H9 (cell line): Measurements from ENCODE around the gene EPAS1. TPM values are rescaled to one million over a fixed set of nuclear protein-coding genes. Genes with fewer than 3 reads are reported as not detected.

Experiments used
- DNase-seq: peaks from one replicate; pipeline ENCODE4 v3.0.0-alpha.2; 2017
- H2AFZ ChIP-seq: one replicate; pipeline ENCODE4 v1.6.1; 2013; ENCODE audit warnings: mild to moderate bottlenecking, low read length, control low read depth, moderate library complexity
- H2AK5ac ChIP-seq: 2 replicates; pipeline ENCODE4 v1.6.1; 2013; ENCODE audit warnings: low read length, control low read depth, mixed read lengths; ENCODE audit not compliant: insufficient read length
- H2BK120ac ChIP-seq: one replicate; pipeline ENCODE4 v1.6.1; 2013; ENCODE audit warnings: low read depth, mild to moderate bottlenecking, low read length, control low read depth, inconsistent platforms; ENCODE audit not compliant: poor library complexity, severe bottlenecking
- H2BK12ac ChIP-seq: 2 replicates; pipeline ENCODE4 v1.6.1; 2013; ENCODE audit warnings: low read length, control low read depth, mixed read lengths, low read depth; ENCODE audit not compliant: insufficient read length
- H2BK15ac ChIP-seq: 2 replicates; pipeline ENCODE4 v1.6.1; 2013; ENCODE audit warnings: low read depth, low read length, control low read depth
- H2BK20ac ChIP-seq: one replicate; pipeline ENCODE4 v1.6.1; 2013; ENCODE audit warnings: low read depth, mild to moderate bottlenecking, low read length, control low read depth, inconsistent platforms; ENCODE audit not compliant: poor library complexity, severe bottlenecking
- H2BK5ac ChIP-seq: 2 replicates; pipeline ENCODE4 v1.6.1; 2013; ENCODE audit warnings: low read length, control low read depth, mixed read lengths; ENCODE audit not compliant: insufficient read length
- H3K14ac ChIP-seq: 2 replicates; pipeline ENCODE4 v1.6.1; 2013; ENCODE audit warnings: low read length, control low read depth; ENCODE audit not compliant: insufficient read depth
- H3K18ac ChIP-seq: 2 replicates; pipeline ENCODE4 v1.6.1; 2013; ENCODE audit warnings: low read depth, mild to moderate bottlenecking, mixed read lengths, low read length, control low read depth; ENCODE audit not compliant: insufficient read length
- H3K23ac ChIP-seq: 2 replicates; pipeline ENCODE4 v1.6.1; 2013; ENCODE audit warnings: low read length, control low read depth, mixed read lengths, low read depth; ENCODE audit not compliant: insufficient read length
- H3K23me2 ChIP-seq: 2 replicates; pipeline ENCODE4 v1.6.1; 2013; ENCODE audit warnings: low read depth, mild to moderate bottlenecking, mixed read lengths, low read length, control low read depth; ENCODE audit not compliant: insufficient read length, poor library complexity, severe bottlenecking
- H3K27ac ChIP-seq: 2 replicates; pipeline ENCODE4 v1.5.1; 2013; ENCODE audit warnings: low read length, control low read depth, mixed read lengths, low read depth; ENCODE audit not compliant: insufficient read length
- H3K27me3 ChIP-seq: 2 replicates; pipeline ENCODE4 v1.6.1; 2013; ENCODE audit warnings: low read length, control low read depth, inconsistent platforms; ENCODE audit not compliant: insufficient read depth
- H3K4ac ChIP-seq: 2 replicates; pipeline ENCODE4 v1.6.1; 2013; ENCODE audit warnings: low read depth, mild to moderate bottlenecking, control low read depth, inconsistent platforms, low read length, moderate library complexity
- H3K4me1 ChIP-seq: 2 replicates; pipeline ENCODE4 v1.6.1; 2013; ENCODE audit warnings: low read length, control low read depth, inconsistent platforms; ENCODE audit not compliant: insufficient read depth
- H3K4me2 ChIP-seq: 2 replicates; pipeline ENCODE4 v1.6.1; 2013; ENCODE audit warnings: low read length, control low read depth, mixed read lengths; ENCODE audit not compliant: insufficient read length, insufficient read depth
- H3K56ac ChIP-seq: 2 replicates; pipeline ENCODE4 v1.6.1; 2013; ENCODE audit warnings: low read depth, mild to moderate bottlenecking, mixed read lengths, low read length, control low read depth; ENCODE audit not compliant: insufficient read length
- H3K79me1 ChIP-seq: 2 replicates; pipeline ENCODE4 v1.6.1; 2013; ENCODE audit warnings: low read depth, mild to moderate bottlenecking, moderate library complexity, low read length, control low read depth, inconsistent platforms; ENCODE audit not compliant: insufficient read depth, poor library complexity, severe bottlenecking
- H3K79me2 ChIP-seq: 2 replicates; pipeline ENCODE4 v1.6.1; 2013; ENCODE audit warnings: low read length, control low read depth, inconsistent platforms; ENCODE audit not compliant: insufficient read depth
- H3K9ac ChIP-seq: 2 replicates; pipeline ENCODE4 v1.6.1; 2013; ENCODE audit warnings: low read length, control low read depth, mixed read lengths; ENCODE audit not compliant: insufficient read length; ENCODE audit errors: extremely low read depth
- H3K9me3 ChIP-seq: one replicate; pipeline ENCODE4 v1.6.1; 2013; ENCODE audit warnings: low read depth, low read length, inconsistent platforms; ENCODE audit not compliant: control insufficient read depth
- H3T11ph ChIP-seq: one replicate; pipeline ENCODE4 v1.6.1; 2013; ENCODE audit warnings: mild to moderate bottlenecking, low read length, control low read depth, inconsistent platforms
- H4K20me1 ChIP-seq: one replicate; pipeline ENCODE4 v1.6.1; 2013; ENCODE audit not compliant: control insufficient read depth, insufficient read length, insufficient read depth
- H4K5ac ChIP-seq: 2 replicates; pipeline ENCODE4 v1.6.1; 2013; ENCODE audit warnings: low read depth, mild to moderate bottlenecking, mixed read lengths, low read length, control low read depth; ENCODE audit not compliant: insufficient read length
- H4K8ac ChIP-seq: replicated peaks from 2 replicates; pipeline ENCODE4 v1.6.1; 2013; ENCODE audit warnings: low read length, control low read depth, mixed read lengths, low read depth; ENCODE audit not compliant: insufficient read length
- H4K91ac ChIP-seq: 2 replicates; pipeline ENCODE4 v1.6.1; 2013; ENCODE audit warnings: low read depth, mild to moderate bottlenecking, moderate library complexity, mixed read lengths, low read length, control low read depth; ENCODE audit not compliant: insufficient read length
- H3K27ac Mint-ChIP-seq, 3 experiments: 2 replicates in 2 of 3; 3 replicates in 1 of 3; pipeline ENCODE4 v1.8.0; 2020 to 2021; ENCODE audit warnings: mixed read lengths in 3 of 3, mild to moderate bottlenecking in 1 of 3, moderate library complexity in 1 of 3
- H3K27me3 Mint-ChIP-seq: 2 replicates; pipeline ENCODE4 v1.8.0; 2021; ENCODE audit warnings: low read depth, mild to moderate bottlenecking, moderate library complexity, mixed read lengths
- H3K36me3 Mint-ChIP-seq, 3 experiments: 2 replicates in 2 of 3; 3 replicates in 1 of 3; pipeline ENCODE4 v1.8.0; 2020 to 2021; ENCODE audit warnings: low read depth in 3 of 3, mixed read lengths in 3 of 3; ENCODE audit not compliant: insufficient read depth in 1 of 3
- H3K4me1 Mint-ChIP-seq, 2 experiments: 2 replicates each; pipeline ENCODE4 v1.8.0; 2020; ENCODE audit warnings: mixed read lengths in 2 of 2
- H3K4me3 Mint-ChIP-seq, 2 experiments: 2 replicates in 1 of 2; 3 replicates in 1 of 2; pipeline ENCODE4 v1.8.0; 2020 to 2021; ENCODE audit warnings: mild to moderate bottlenecking in 2 of 2, mixed read lengths in 2 of 2, moderate library complexity in 1 of 2
- H3K9me3 Mint-ChIP-seq, 2 experiments: 2 replicates in 1 of 2; 3 replicates in 1 of 2; pipeline ENCODE4 v1.8.0; 2020; ENCODE audit warnings: mild to moderate bottlenecking in 2 of 2, mixed read lengths in 2 of 2, moderate library complexity in 1 of 2
- WGBS: extraction: QIAGEN DNeasy Blood & Tissue Kit; methylation state at CpG from one replicate; pipeline ENCODE4 v1.1.7; 2013; ENCODE audit warnings: missing lambda C conversion rate, low lambda C conversion rate, mixed read lengths; ENCODE audit not compliant: insufficient read length; ENCODE audit errors: extremely low coverage; 5-methylcytosine and 5-hydroxymethylcytosine counted together
- total RNA-seq: library from RNA; stranded (reverse); gene quantifications from 2 replicates; pipeline ENCODE4 v1.2.1, GENCODE V29; 2021
- TF ChIP-seq, protein P1 (sequence below): fragments of 200-600 bp; sonication (generic); conservative IDR thresholded peaks from 3 replicates; pipeline ENCODE4 v1.8.0; 2021; ENCODE audit warnings: antibody characterized with exemption, mild to moderate bottlenecking

EPAS1 gene
- total RNA-seq, 1 experiment from 2014 or later = 1.1 TPM

DNA sequence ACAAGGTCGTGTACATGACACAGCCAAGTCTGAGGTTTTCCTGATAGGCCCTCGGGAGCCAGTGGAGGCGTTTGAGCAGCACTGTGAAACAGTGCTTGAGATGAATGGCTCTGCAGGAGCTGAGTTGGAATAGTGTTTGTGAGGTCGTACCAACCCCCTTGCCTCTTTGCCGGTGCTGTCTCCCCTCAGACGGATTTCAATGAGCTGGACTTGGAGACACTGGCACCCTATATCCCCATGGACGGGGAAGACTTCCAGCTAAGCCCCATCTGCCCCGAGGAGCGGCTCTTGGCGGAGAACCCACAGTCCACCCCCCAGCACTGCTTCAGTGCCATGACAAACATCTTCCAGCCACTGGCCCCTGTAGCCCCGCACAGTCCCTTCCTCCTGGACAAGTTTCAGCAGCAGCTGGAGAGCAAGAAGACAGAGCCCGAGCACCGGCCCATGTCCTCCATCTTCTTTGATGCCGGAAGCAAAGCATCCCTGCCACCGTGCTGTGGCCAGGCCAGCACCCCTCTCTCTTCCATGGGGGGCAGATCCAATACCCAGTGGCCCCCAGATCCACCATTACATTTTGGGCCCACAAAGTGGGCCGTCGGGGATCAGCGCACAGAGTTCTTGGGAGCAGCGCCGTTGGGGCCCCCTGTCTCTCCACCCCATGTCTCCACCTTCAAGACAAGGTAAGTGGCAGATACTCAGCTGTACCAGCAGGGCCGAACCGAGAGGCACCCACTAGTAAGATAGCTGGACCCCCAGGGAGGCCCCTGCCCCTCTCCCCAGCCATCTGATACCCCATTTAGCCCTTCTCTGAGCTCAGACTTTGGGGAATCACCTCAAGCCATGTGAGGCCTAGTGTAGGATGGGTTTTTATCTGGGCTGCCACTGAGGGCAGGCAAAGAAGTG, 83.1 kb downstream of the EPAS1 start:
- H3K4me3 Mint-ChIP-seq = no peak overlapping the region
- peak; percentile 15 for DNase-seq
- no peak overlapping the region for H2BK20ac ChIP-seq
- H3K36me3 Mint-ChIP-seq = no peaks in the 10 kb centered on the region
- no peak overlapping the region for H3T11ph ChIP-seq
- H3K18ac ChIP-seq = no peak overlapping the region
- no peak overlapping the region for H3K27ac ChIP-seq
- no peak overlapping the region for H4K8ac ChIP-seq
- TF ChIP-seq, protein P1, sequence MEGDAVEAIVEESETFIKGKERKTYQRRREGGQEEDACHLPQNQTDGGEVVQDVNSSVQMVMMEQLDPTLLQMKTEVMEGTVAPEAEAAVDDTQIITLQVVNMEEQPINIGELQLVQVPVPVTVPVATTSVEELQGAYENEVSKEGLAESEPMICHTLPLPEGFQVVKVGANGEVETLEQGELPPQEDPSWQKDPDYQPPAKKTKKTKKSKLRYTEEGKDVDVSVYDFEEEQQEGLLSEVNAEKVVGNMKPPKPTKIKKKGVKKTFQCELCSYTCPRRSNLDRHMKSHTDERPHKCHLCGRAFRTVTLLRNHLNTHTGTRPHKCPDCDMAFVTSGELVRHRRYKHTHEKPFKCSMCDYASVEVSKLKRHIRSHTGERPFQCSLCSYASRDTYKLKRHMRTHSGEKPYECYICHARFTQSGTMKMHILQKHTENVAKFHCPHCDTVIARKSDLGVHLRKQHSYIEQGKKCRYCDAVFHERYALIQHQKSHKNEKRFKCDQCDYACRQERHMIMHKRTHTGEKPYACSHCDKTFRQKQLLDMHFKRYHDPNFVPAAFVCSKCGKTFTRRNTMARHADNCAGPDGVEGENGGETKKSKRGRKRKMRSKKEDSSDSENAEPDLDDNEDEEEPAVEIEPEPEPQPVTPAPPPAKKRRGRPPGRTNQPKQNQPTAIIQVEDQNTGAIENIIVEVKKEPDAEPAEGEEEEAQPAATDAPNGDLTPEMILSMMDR = no peak
- no peak overlapping the region for H3K23ac ChIP-seq
- H3K27ac Mint-ChIP-seq = no peak overlapping the region; a peak in 1 of 7 replicates
- H3K9me3 Mint-ChIP-seq = no peaks in the 10 kb centered on the region
- no peak overlapping the region for H3K14ac ChIP-seq
- no peak overlapping the region for H4K5ac ChIP-seq
- H3K27me3 ChIP-seq = no peaks in the 10 kb centered on the region
- H3K56ac ChIP-seq = no peak overlapping the region
- H2BK15ac ChIP-seq = no peak overlapping the region
- no peak overlapping the region for H4K91ac ChIP-seq
- no peaks in the 10 kb centered on the region for H3K23me2 ChIP-seq
- H3K79me1 ChIP-seq = no peaks in the 10 kb centered on the region
- H4K20me1 ChIP-seq = no peaks in the 10 kb centered on the region
- H3K4me1 Mint-ChIP-seq = no peaks in the 10 kb centered on the region
- no peak overlapping the region for H2BK12ac ChIP-seq
- no CpG with 5 or more reads among the region's 22 CpGs for WGBS
- H3K4me2 ChIP-seq = no peak overlapping the region
- H2AK5ac ChIP-seq = no peak overlapping the region
- no peak overlapping the region for H2BK120ac ChIP-seq
- H3K4me1 ChIP-seq = no peaks in the 10 kb centered on the region
- H3K79me2 ChIP-seq = no peaks in the 10 kb centered on the region
- H3K9me3 ChIP-seq = no peaks in the 10 kb centered on the region
- no peak overlapping the region for H2BK5ac ChIP-seq
- H3K4ac ChIP-seq = no peak overlapping the region
- no peak overlapping the region for H3K9ac ChIP-seq
- no peak overlapping the region for H2AFZ ChIP-seq
- H3K27me3 Mint-ChIP-seq = no peaks in the 10 kb centered on the region
